ENCODE data around the gene NCAM2.

GRCh38 chr21:21385404-21385803 lies 387.2 kb downstream of the NCAM2 start:
- no peak for TF ChIP-seq REST (IDR thresholded peaks at IDR 0.05; ENCODE audit: insufficient replicate concordance, low read depth)
- no peak for TF ChIP-seq CTCF (IDR thresholded peaks at IDR 0.05; ENCODE audit: insufficient read depth, low read length)
- TF ChIP-seq GABPA (IDR thresholded peaks at IDR 0.05; ENCODE audit: low read depth), result no peak
- no peak for TF ChIP-seq POLR2AphosphoS5 (IDR thresholded peaks at IDR 0.05; ENCODE audit: low read depth)
- no peak for TF ChIP-seq SPI1 (IDR thresholded peaks at IDR 0.05; ENCODE audit: borderline replicate concordance, low read depth)

Data from HL-60 (cell line).